ENCODE results near the gene MAP3K2. TPM values are rescaled to one million over a fixed set of nuclear protein-coding genes. Genes with fewer than 3 reads are reported as not detected.

Gene MAP3K2
- total RNA-seq, 1 experiment from 2014 or later = 54.8 TPM

- intact Hi-C loops (cut with micrococcal nuclease; ENCODE audit: unreplicated experiment) = no loop called here
- no peak for DNase-seq (ENCODE audit: low spot score)
- Histone ChIP-seq H3K27me3 (replicated peaks; ENCODE audit: insufficient read depth, low read depth, low read length, poor library complexity) (no peaks in the 10 kb centered on the region), H3K9me3 (ENCODE audit: low read depth, low read length, poor library complexity, severe bottlenecking) (no peaks in the 10 kb centered on the region), H3K4me3 (ENCODE audit: low read depth, low read length, poor library complexity, severe bottlenecking) (no peak overlapping the region), H3K36me3 (ENCODE audit: insufficient read depth, low read length, poor library complexity, severe bottlenecking) (no peaks in the 10 kb centered on the region), H3K27ac (ENCODE audit: low read depth, low read length, poor library complexity, severe bottlenecking) (no peak overlapping the region), H3K4me1 (ENCODE audit: insufficient read depth, low read length, poor library complexity, severe bottlenecking) (peaks cover 7% of the 10 kb centered on the region)
- TF ChIP-seq EZH2 (IDR thresholded peaks at IDR 0.05; ENCODE audit: borderline replicate concordance, low read depth, low read length, poor library complexity, severe bottlenecking) = no peak
- TF ChIP-seq CTCF (conservative IDR thresholded peaks at IDR 0.05; ENCODE audit: low read depth, low read length) = no peak
- ChIA-PET CTCF (no interaction called here), POLR2A (ENCODE audit: low non-redundant PET) (no interaction called here)
- no TSS peak for BruUV-seq (replicated peaks)
These were observed 4.5 kb upstream of the MAP3K2 start for GRCh38 chr2:127392133-127392827.

DNA sequence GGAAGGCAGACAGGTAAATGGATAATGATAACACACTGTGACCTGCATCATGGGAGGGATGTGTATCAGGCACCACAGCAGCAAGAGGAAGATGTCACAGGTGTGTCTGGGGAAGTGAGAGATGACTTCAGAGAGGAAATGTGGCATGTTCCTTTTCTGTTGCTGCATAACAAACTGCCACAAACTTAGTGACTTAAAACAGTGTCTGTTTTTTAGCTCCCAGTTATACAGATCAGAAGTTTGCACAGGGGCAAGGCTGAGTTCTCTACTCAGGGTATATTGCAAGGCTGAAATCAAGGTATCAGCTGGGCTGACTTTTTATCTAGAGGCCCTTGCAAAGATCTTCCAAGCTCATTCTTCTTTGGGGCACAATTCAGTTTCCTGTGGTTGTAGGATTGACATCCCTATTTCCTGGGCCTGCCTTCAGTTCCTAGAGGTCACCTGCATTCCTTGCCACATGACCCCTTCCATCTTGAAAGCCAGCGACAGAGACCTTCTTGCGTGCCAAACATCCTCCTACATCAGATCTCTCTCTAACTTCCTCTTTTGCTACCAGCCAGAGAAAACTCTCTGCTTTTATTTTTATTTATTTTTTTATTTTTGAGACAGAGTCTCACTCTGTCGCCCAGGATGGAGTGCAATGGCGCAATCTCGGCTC lies 2.1 kb upstream of the MAP3K2 start:
- TF ChIP-seq CTCF (conservative IDR thresholded peaks at IDR 0.05; ENCODE audit: low read depth, low read length) (no peak), EZH2 (IDR thresholded peaks at IDR 0.05; ENCODE audit: borderline replicate concordance, low read depth, low read length, poor library complexity, severe bottlenecking) (no peak)
- Histone ChIP-seq H3K27me3 (replicated peaks; ENCODE audit: insufficient read depth, low read depth, low read length, poor library complexity) (no peaks in the 10 kb centered on the region), H3K27ac (ENCODE audit: low read depth, low read length, poor library complexity, severe bottlenecking) (no peak overlapping the region), H3K4me3 (ENCODE audit: low read depth, low read length, poor library complexity, severe bottlenecking) (no peak overlapping the region), H3K4me1 (ENCODE audit: insufficient read depth, low read length, poor library complexity, severe bottlenecking) (peaks cover 17% of the 10 kb centered on the region), H3K36me3 (ENCODE audit: insufficient read depth, low read length, poor library complexity, severe bottlenecking) (no peaks in the 10 kb centered on the region), H3K9me3 (ENCODE audit: low read depth, low read length, poor library complexity, severe bottlenecking) (no peaks in the 10 kb centered on the region)
- intact Hi-C loops (cut with micrococcal nuclease; ENCODE audit: unreplicated experiment) = no loop called here
- no TSS peak for BruUV-seq (replicated peaks)
- CTCF ChIA-PET = no interaction called here
- DNase-seq (ENCODE audit: low spot score) = no peak
- POLR2A ChIA-PET (ENCODE audit: low non-redundant PET) = interaction anchor here (0.6 kb wide), 1 partner anchor 638 kb away, joined by 3 read pairs; the partner anchor contains the start of gene SAP130

DNA sequence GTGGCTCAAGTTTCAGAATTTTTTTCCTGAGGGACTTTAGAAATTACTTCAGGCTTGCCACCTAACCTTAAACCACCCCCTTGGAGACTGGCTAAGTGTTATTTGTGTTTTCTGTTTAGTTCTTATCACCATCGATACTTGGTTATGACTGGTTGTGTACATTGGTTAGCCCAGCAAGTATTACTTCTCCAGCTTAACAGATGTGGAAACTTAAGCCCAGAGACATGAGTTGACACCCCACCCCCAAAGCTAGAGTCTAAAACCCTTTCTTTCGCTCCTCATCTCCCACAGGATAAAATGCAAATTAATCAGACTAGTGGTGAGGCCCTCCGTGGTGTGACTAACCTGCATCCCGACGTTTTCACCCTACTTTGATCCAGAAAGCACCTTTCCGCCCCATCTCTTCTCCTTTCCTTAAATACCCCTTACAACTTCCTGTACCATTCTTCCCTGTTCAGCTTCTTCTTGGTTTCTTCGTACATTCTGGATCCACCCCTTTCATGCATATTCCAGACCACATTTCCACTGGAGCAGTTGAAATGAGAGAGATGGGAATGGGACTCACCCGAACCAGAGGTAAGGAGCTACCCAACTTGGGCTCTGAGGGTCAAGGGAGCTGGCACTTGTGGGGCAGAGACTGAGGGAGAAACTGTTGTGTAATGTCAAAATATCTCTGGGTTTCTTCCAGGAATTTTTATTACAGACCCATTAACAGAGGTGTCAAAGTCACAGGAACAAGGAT lies 819 bp upstream of the MAP3K2 start:
- POLR2A ChIA-PET (ENCODE audit: low non-redundant PET) = interaction anchor here (0.6 kb wide), 1 partner anchor 189 kb away, joined by 4 read pairs; no protein-coding TSS in a partner anchor
- Histone ChIP-seq H3K4me1 (ENCODE audit: insufficient read depth, low read length, poor library complexity, severe bottlenecking) (peaks cover 17% of the 10 kb centered on the region), H3K27ac (ENCODE audit: low read depth, low read length, poor library complexity, severe bottlenecking) (peak overlapping the region; percentile 26), H3K27me3 (replicated peaks; ENCODE audit: insufficient read depth, low read depth, low read length, poor library complexity) (no peaks in the 10 kb centered on the region), H3K4me3 (ENCODE audit: low read depth, low read length, poor library complexity, severe bottlenecking) (peak overlapping the region; percentile 95), H3K9me3 (ENCODE audit: low read depth, low read length, poor library complexity, severe bottlenecking) (no peaks in the 10 kb centered on the region), H3K36me3 (ENCODE audit: insufficient read depth, low read length, poor library complexity, severe bottlenecking) (no peaks in the 10 kb centered on the region)
- CTCF ChIA-PET = no interaction called here
- TF ChIP-seq CTCF (conservative IDR thresholded peaks at IDR 0.05; ENCODE audit: low read depth, low read length) (no peak), EZH2 (IDR thresholded peaks at IDR 0.05; ENCODE audit: borderline replicate concordance, low read depth, low read length, poor library complexity, severe bottlenecking) (no peak)
- intact Hi-C loops (cut with micrococcal nuclease; ENCODE audit: unreplicated experiment) = no loop called here
- DNase-seq (ENCODE audit: low spot score) = no peak
- BruUV-seq (replicated peaks) = TSS peak; percentile 73

Measured in A673 (cell line).